GM13976 (cell line): ENCODE measurements around the gene CBX7.

Source experiments
- DNase-seq: peaks from one replicate; pipeline ENCODE4 v3.0.0; 2012; ENCODE audit warnings: low spot score
- CTCF ChIP-seq: IDR thresholded peaks from 2 replicates; pipeline ENCODE4 v1.5.1; 2012; ENCODE audit warnings: borderline replicate concordance, mild to moderate bottlenecking; ENCODE audit not compliant: insufficient read depth; ENCODE audit errors: extremely low read depth, missing control alignments, control extremely low read depth
- in situ Hi-C: fragments of 300-500 bp; cut with MboI; formaldehyde crosslinking; loops from one replicate; pipeline ENCODE4 v1.12.0; 2022; ENCODE audit warnings: low sequenced_read_pairs, mixed read lengths, inconsistent platforms; ENCODE audit not compliant: unreplicated experiment

The CBX7 gene

DNA sequence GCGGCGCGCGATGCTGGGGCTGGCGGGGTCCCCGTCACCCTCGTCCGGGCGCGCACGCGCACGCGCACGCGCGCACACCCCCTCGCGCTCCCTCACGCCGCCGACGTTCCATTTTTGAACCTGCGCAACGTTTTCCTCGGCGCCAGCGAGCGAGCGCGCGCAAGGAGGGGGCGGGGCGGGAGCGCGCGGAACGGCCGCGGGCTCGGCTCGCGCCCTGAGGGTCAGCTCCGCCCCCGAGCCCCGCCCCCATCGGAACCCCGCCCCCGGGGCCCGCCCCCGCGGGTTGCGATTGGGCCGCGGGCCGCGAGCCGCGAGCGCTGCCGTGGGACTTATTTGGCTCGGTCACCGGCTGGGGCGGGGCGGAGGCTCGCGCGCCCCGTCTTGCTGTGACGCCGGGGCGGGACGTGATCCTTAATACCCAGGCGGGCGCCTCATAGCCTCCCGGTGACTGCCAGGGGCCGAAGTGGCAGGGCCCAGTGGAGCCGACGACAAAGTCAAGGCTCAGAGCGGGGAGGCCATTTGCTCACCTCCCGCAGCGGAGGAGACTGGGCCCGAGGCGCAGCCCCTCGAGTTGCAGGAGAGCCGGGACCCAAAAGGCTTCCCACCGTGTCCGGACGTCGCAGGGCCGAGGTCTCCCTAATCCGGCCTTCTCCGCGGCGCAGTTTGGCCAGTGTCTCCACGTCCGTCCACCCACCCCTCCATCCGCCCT, at the start of gene CBX7:
Gene CBX7, minus strand, starts transcription at position 170 of the 709 bp plus-strand sequence. CDS start 236 bp downstream, outside the sequence.
- no peak for TF ChIP-seq CTCF
- peak; percentile 99 for DNase-seq
- in situ Hi-C loops: loop anchor here (25.0 kb wide), 1 partner anchor 360 kb away; the partner anchor contains the start of genes ATF4 and MIEF1

- DNase-seq: no peak
- in situ Hi-C loops: no loop called here
- no peak for TF ChIP-seq CTCF
These were observed 45.1 kb upstream of the CBX7 start for GRCh38 chr22:39197578-39197977.

DNA sequence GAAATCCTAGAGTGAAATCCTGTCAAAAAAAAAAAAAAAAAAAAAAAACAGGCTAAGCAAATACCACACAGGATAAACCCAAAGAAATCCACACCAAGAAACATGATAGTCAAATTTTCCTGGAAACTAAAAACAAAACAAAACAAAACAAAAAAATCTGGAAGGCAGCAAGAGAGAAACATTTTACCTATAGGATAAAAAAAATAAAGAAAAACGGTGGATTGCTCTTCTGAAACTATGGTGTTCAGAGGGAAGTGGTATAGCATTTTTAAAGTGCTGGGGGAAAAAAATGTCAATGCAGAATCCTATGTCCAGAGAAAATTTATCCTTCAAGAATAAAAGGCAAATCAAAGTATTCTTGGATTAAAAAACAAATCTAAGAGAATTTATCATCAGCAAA, 41.6 kb upstream of the CBX7 start:
- DNase-seq: no peak
- in situ Hi-C loops: no loop called here
- TF ChIP-seq CTCF: no peak

DNA sequence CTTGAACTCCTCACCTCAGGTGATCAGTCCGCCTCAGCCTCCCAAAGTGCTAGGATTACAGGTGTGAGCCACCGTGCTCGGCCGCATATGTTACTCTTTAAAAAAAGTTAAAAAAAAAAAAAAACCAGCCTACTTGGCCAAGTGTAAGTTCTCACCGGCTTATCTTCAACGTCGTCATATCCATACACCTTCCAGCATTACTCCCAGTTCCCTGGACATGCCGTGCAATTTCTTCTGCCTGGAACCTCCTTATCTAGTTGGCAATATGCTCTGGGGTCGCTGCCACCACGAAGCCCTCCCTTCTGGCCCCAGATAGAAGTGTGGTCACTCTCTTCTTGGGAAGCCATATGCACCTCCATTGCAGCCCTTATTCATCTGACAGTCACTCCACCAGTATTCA, 36.3 kb upstream of the CBX7 start:
- no peak for DNase-seq
- TF ChIP-seq CTCF: no peak
- in situ Hi-C loops: no loop called here

DNA sequence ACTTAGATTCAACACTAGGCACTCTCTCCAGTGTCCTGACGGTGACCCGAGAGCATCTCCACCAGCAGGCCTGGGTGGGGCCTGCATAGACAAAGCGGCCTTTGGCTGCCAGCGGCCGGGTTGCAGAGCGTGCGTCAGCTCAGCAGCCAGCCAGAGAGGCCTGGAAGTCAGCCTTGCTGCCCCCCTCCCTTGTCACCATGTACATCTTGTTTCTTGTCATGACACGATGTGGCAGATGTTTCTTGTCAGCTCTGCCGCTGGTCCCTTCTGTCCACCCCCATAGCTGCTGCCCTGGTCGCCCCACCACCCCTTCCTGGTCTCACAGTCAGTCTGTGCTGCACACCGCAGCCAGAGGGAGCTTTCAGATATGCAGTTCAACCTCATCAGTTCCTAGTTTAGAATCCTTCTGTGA, 33.1 kb upstream of the CBX7 start:
- in situ Hi-C loops: no loop called here
- no peak for DNase-seq
- no peak for TF ChIP-seq CTCF

DNA sequence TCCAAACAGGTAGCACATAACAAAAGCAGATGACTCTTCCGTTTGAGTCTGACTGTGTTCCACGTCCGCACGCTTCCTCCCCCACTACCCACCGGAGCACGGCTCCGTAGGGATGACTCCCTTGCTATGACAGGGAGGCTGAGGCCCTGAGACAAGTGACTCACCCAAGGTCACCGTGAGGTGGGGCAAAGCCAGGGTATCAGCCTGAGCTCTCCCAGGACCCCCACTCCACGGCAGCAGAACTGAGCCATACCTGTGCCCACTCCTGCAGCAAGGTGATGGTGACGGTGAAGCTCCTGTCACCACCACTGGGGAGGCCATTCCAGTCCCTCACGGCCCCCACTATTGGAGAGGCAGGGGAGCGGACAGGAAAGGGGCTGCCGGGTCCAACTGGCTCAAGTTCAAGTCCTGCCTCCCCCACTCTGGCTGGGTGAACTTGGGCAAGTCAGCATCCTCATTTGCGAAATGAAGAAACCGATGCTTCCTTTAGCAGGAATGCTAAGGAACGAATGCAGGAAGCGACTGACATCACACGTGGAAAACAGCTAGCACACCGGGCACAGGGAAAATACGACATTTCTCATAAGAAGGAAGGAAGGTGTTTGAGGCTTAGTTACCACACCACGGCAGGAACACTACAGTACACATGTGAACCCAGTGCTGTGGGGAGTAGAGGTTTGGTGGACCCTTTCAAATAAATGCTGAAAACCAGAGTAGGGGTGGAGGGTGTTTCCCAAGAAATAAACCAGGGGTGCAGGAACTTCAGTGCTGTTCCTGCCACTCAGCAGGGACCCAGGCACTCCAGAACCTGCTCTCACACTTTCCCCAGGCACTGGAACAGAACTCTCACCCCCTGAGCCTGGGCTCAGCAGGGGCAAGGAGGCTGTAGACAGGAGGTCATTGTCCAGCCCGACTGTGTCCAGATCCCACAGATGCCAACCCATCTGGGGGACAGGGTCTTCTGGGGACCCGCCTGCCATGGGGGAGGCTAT, 32.4 kb upstream of the CBX7 start:
- no peak for TF ChIP-seq CTCF
- DNase-seq: no peak
- in situ Hi-C loops: no loop called here
